ENCODE data around the gene AMDHD1. TPM values are rescaled to one million over a fixed set of nuclear protein-coding genes. Genes with fewer than 3 reads are reported as not detected.

Gene AMDHD1
- total RNA-seq, 2 donors from 2014 or later, result 0.47 TPM; not detected in 1

DNA sequence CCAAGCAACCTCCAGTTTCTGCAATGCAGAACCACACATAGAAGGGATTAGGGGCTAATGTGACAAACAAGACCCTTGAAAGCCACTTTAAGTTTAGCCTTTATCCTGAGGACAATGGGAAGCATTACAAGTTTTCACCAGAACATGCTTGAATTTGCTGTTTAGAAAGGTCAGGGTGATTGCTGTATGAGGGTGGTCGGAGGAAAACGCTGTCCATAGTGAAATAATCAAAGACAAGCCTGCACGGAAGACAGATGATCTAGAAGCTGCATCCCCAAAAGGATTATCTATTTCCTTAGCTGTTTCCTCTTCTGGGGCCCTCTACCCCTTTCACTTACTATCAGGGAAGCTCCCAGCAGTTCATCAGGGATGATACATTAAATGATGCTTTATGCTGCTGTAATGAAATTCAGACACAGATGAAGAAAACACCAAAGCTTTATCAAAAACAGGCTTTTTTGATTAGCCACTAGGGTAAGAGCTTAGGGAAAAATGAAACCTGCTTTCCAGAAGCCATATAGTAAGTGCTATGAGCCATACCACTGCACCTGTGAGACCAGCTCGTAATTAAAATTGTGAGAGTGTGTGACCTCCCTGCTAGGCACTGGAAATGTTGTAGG lies 46.5 kb downstream of the AMDHD1 start:
- intact Hi-C loops (cut with DNase I, micrococcal nuclease), result no loop called here
- DNase-seq (no peak), ATAC-seq (no peak)

DNA sequence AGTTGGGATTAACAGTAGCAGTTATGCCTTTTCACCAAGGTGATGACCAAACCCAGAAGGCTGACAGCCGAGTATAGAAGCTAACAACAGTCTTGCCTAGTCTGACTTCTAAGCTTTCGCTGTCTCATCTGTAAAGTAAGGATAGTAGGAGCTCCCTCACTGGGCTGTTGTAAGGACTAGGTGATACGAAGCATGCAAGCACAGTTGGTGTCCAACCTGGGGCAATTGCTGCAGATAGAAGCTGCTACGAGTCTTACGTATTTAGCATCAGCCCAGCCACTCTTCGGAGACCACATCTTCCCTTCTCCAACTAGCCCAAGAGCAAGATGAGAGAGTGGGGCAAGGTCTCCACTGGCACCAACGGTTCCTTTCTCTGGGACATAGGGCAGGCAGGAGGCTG lies 47.0 kb downstream of the AMDHD1 start:
- no peak for ATAC-seq
- intact Hi-C loops (cut with DNase I, micrococcal nuclease), result no loop called here
- DNase-seq, result no peak

DNA sequence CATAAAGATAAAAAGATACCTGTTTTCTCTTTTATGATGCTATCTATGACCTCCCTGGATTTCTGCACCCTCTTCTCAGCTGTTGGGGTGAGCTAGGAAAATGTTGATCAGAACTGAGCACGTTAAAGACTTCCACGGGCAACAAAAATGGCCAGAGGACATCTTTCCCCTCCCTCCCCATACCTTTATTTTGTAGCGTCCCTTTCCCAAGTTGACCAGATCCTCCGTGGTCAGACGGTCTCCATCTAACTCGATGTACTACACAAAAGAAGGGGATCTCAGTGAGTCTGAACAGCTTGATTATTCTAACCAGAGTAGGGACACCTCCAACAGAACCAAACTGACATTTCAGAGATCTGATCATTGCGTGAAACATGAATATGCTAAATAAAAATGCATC lies 50.8 kb downstream of the AMDHD1 start:
- intact Hi-C loops (cut with DNase I, micrococcal nuclease), result no loop called here
- DNase-seq (no peak), ATAC-seq (no peak)

DNA sequence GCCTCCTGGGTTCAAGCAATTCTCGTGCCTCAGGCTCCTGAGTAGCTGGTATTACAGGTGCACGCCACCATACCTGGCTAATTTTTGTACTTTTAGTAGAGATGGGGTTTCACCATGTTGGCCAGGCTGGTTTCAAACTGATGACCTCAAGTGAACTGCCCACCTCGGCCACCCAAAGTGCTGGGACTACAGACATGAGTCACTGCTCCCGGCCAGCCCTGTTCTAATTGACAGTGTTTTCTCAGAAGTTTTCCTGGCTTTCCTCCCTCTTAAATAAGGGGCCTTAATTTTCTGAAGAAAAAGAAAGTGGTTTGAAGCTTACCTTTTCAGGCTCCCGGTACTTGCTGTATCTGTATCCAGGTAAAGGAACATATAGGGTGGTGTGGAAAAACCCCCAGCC lies 51.3 kb downstream of the AMDHD1 start:
- intact Hi-C loops (cut with DNase I, micrococcal nuclease), result no loop called here
- ATAC-seq (no peak), DNase-seq (no peak)

DNA sequence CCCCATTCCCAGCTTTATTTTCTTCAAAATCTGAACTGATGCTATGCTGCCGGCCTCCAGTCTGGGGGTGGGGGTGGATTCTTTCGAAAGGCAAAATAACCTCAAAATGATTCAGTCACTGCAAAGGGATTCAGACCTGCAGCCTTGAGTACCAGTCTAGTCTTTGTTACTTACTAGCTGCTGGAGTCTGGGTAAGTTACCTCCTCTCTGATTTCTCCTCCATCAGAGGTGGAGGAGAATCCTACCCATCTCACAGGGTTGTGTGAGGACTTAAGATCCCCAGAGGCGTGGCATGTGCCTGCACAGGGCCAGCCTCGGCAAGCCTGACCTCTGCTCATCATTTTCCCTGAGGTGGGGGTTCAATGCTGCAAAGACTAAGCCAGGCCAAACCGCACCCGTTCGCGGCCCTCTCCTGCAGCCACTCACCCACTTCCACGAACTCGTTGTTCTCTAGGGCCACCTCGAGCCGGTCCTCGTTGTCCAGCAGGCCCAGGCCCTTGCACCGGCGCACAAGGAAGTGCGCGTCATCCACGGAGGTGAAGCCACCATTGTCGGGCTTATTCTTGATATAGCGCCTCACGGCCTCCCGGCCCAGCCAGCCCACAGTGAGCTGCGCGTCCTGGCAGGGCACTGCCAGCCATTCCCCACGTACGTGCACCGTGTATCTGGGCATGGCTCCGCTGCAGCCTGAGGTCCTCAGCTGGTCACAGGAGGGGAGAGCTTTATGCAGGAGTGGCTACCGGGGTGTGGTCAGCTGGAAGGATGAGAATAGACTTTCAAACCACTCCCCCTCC lies 52.3 kb downstream of the AMDHD1 start:
- intact Hi-C loops (cut with DNase I, micrococcal nuclease), result loop anchor here in 1 of 2 donors (5.0 kb wide), 1 partner anchor 78 kb away; no protein-coding TSS in a partner anchor

DNA sequence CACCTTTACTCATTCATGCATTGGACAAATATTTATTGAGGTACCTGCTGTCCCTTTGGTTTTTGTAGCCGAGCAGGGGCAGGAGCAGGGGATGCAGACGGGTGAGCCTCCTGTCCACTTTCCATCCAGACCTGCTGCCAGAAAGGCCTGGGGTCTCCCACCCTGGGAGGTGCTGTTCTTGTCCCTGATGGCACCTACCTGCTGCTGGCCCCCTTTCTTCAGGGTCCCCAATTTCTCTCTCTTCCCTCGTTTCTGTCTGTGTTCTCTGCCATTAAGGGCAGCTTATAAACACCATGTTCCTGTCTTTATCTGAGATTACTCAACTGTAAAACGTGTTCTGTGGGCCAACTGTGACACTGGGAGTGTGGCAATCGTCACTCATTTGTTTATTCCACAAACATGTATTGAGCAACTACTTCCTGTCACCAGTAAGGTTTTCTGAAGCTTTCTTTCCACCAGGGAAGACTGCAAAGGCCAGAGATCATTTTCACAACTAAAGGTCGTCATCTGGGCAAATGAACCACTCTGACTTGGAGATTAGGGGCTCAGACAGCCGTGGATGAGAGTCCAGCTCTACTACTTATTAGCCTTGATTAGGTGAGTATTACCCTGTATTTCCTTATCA lies 53.0 kb downstream of the AMDHD1 start, which contains the start of gene HAL:
Gene HAL, minus strand, starts transcription at position 311 of the 625 bp plus-strand sequence. CDS start 434 bp downstream, outside the sequence.
- ATAC-seq, result peak; percentile 74
- intact Hi-C loops (cut with DNase I, micrococcal nuclease), result loop anchor here in 1 of 2 donors (5.0 kb wide), 1 partner anchor 79 kb away; no protein-coding TSS in a partner anchor
- DNase-seq, result peak in 1 of 2 donors; percentile 42

More for the DNA sequence above, 52.3 kb downstream of the AMDHD1 start:
- peak; percentile 16 for ATAC-seq
- no peak for DNase-seq

DNA sequence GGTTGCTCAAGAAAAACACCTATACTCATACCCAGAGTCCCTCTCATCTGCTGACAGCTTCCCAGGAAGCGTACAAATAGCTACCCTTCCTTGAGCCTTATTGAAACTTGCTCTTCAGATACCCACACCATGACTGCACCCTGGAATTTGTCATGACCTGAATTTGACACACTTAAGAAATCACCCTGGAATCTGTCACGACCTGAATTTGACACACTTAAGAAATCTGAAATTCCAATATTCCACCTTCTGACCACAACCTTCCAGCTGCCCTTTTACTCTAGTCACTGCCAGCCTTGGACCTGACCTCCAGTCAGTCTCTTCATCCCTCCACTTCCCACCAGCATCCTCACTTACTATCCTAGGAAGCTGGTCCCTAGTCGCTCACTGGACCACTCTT lies 54.1 kb downstream of the AMDHD1 start:
- ATAC-seq (no peak), DNase-seq (no peak)
- intact Hi-C loops (cut with DNase I, micrococcal nuclease), result loop anchor here in 1 of 2 donors (5.0 kb wide), 1 partner anchor 80 kb away; no protein-coding TSS in a partner anchor

DNA sequence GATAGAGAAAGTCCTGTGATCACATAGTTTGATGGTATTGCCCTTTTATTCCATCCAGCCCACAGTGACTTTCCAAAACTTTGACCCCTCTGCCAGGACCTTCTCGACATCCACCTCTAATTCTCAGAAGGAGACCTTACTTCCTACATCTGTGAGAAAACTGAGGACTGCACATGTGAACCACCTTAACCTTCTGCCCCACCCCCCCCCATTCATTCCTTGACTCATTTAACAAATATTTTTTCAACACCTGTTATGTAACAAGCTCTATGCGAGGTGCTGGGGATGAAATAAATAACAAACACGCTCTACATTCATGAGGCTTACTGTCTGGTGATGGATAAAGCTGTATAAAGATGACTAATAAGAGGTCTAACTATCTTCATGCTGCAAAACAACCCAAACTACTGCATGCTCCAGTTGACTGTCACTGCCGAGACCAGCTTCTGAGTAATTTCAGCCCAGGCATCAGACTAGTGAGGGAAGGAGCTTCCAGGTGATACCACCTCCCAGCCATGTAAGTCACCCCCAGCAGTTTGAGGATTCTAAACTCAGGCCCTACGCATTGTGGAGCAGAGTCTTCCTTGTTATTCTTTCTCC lies 54.9 kb downstream of the AMDHD1 start:
- intact Hi-C loops (cut with DNase I, micrococcal nuclease), result loop anchor here in 1 of 2 donors (5.0 kb wide), 1 partner anchor 81 kb away; no protein-coding TSS in a partner anchor
- DNase-seq (no peak), ATAC-seq (no peak)

DNA sequence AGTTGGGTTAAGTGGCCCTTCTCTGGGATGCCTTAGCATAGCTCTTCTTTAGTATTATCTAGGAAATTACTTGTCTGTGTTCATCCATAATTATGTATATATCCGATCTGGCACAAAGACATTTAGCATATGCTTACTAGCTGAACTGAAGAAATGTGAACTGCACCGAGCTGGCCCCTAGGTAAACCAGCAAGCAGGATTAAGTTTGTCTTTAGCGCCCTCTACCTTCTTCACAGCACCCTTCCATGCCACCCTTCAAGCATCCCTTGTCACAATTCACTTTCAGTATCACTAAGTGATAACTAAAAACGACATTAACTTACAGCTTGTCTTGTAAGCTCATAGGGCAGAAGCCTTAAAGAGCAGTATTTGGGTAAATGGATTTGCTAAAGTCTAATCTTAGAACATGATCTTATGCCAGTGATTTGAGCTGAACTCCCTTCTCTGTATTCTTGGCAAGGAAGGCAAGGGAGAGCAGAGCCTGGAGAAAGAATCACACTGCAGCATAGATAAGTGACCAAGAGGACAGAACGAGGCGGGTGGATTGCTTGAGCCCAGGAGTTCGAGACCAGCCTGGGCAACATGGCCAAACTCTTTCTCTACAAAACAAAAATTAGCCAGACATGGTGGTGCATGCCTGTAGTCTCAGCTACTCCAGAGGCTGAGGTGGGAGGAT lies 55.6 kb downstream of the AMDHD1 start:
- intact Hi-C loops (cut with DNase I, micrococcal nuclease), result loop anchor here in 1 of 2 donors (5.0 kb wide), 1 partner anchor 81 kb away; no protein-coding TSS in a partner anchor
- ATAC-seq (peak; percentile 89), DNase-seq (peak in 1 of 2 donors; percentile 16)

DNA sequence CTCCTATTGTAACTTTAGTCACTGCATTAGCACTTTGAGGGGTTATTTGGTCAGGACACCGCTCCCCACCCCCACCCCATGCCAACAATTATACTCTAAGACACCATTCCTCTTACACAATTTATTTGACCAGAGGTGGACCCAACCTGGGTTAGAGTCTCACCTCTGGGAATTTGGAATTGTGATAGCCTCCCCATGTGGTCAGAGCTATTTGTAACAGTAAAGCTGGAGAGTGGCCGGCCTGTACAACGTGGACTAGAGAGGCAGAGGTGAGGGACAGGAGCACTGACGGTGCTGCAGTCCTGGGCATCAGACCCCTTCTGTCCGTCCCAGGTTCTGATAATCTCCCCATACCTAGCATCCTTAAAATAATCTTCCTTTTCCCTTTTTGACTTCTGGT lies 56.4 kb downstream of the AMDHD1 start:
- intact Hi-C loops (cut with DNase I, micrococcal nuclease), result loop anchor here in 1 of 2 donors (5.0 kb wide), 1 partner anchor 82 kb away; no protein-coding TSS in a partner anchor

DNA sequence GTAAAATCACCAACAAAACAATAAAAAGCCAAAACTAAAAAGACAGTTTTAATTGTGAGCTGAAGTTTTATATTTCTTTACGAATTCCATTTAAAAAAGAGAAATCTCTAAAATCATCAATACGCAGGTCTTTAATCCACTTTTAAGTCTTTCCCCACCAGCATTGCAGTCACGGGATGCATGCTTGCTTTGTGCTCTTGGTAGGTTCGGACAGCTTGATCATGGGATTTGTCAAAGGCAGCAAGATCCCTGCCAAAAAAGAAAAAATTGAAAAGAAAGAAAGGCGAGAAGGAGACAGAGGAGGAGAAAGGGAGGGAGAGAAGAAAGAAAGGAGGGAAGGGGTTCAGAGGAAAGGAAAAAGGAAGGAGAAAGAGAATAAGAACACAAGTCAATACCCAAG lies 57.7 kb downstream of the AMDHD1 start:
- intact Hi-C loops (cut with DNase I, micrococcal nuclease), result no loop called here
- ATAC-seq (no peak), DNase-seq (no peak)

More for the DNA sequence above, 56.4 kb downstream of the AMDHD1 start:
- no peak for ATAC-seq
- DNase-seq, result no peak

DNA sequence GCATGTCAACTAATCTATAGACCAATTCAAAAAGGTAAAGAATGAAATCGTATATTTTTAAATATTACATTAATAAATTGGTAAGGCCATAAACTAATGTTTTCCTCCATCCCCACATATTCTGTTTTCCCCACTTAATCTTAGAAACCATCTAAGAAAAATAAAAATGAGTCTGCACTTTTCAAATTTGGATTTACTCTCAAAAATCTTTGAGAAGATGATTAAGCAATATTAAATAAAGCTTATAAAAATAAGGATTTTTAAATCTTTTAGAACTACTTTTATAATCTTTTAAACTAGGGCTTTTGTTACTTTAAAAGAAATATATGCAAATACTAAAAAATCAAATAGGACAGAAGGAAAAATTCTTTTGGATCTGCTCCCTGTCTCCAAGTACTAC lies 63.6 kb downstream of the AMDHD1 start:
- intact Hi-C loops (cut with DNase I, micrococcal nuclease), result no loop called here
- ATAC-seq, result no peak

DNA sequence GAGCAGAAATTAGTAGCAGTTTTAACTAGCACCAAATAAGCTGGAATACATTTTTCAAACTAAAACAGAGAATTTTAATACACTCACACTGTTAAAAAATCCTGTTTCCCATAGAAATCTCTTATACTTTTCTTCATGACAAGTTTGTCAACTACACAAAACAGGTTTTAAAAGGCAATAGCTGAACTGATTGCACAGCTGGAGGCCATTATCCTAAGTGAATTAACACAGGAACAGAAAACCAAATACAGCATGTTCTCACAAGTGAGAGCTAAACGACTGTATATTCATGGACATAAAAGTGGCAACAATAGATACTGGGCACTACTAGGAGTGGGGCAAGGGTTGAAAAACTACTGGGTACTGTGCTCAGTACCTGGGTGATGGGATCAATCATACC lies 64.6 kb downstream of the AMDHD1 start:
- ATAC-seq (no peak), DNase-seq (no peak)
- intact Hi-C loops (cut with DNase I, micrococcal nuclease), result no loop called here

More for the DNA sequence above, 63.6 kb downstream of the AMDHD1 start:
- no peak for DNase-seq

DNA sequence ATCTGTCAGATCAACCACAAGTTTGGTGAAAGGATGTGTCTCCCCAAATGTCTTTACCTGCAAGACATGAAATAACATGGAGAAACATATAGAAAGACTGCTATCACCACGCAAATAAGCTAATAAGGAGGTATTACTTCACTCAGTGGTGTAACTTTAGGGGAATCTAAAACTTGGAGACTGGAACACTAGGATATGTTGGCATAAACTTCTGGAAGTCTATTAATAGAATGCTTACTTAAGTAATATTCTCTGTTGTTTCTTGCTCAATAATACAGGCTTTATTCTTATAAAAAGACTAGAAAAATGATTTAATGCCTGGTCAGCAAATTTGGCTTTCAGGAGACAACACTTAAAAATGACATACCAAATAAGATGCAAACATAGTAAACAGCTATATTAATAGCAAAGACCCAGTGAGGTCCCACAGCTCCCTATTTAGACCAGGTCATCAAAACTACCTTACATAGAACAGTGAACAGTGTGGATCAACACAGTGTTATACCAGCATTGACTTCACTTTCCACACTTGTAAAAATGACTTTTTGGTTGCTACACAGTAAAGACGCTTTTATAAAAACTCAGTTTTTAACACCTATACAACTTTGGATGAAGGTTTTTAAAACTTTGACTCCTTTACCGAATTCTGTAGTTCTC lies 71.9 kb downstream of the AMDHD1 start:
- ATAC-seq (no peak), DNase-seq (no peak)
- intact Hi-C loops (cut with DNase I, micrococcal nuclease), result no loop called here

DNA sequence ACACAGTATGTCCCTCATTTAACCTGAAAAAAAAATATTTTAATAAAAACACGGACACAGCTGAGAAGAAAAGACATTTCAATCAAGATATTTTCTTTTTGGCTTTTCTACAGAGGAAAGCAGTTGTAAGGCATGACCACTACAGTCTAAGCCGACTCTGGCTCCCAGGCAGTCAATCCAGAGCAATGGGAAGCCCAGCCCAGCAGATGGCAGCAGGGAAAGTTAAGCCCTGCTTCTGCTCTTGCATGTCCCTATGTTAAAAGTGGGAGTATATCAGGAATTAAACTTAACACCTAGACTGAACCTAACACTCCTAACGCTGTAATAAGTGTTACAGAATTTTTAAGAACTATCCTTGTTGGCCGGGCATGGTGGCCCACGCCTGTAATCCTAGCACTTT lies 72.5 kb downstream of the AMDHD1 start:
- ATAC-seq, result peak; percentile 56
- DNase-seq, result peak in 1 of 2 donors; percentile 28
- intact Hi-C loops (cut with DNase I, micrococcal nuclease), result no loop called here
